ENCODE data around the gene SHPK.
"Not testable (repeated sequence)": the region's sequence is repeated elsewhere in the genome, so short reads cannot be mapped to it uniquely, and the experiment has no call there.

Gene SHPK

DNA sequence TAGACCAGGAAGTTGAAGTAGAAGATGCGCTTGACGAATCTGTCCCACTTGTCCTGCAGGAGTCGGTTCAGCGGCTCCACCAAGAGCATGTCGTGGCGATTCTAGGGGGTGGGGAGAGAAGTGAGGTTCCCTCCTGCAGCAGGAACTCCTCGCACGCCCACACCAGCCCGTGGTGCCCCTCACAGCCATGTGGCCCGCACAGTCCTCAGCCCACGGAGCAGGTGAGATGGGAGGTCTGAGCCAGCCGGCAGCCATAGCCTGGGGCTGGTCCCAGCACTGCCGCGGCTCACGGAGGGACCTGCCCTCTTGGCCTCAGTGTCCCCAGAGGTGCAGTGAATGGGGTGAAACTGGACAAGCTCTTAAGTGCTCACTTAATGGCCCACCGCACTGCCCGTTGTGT lies 50.2 kb downstream of the SHPK start:
- DNase-seq, result no peak

GRCh38 chr17:3583456-3583855 lies 52.6 kb downstream of the SHPK start:
- DNase-seq, result no peak

GRCh38 chr17:3582915-3583314 lies 53.1 kb downstream of the SHPK start:
- no peak for DNase-seq

- not testable (repeated sequence) for DNase-seq
These were observed 57.4 kb downstream of the SHPK start for GRCh38 chr17:3578667-3579066.

DNA sequence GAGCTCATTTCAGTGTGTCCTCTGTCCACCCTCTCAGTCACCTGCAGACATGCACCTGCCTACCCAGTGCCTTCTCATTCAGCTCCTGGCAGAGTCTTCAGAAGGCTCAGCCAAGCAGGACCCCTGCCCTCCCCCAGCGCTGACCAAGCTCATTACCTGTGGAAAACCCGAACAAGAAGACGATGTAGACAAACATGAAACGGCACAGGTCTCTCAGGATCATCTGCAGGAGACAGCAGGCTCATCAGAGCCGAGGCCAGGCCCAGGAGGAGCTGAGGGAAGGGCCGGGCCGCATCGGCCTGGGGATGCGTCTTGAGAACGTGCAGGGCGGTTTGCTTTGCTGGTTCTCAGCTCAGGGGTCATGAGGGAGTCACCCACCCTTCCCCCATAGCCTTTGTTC lies 59.1 kb downstream of the SHPK start:
- DNase-seq, result no peak

GRCh38 chr17:3575511-3575910 lies 60.5 kb downstream of the SHPK start:
- DNase-seq, result no peak

DNA sequence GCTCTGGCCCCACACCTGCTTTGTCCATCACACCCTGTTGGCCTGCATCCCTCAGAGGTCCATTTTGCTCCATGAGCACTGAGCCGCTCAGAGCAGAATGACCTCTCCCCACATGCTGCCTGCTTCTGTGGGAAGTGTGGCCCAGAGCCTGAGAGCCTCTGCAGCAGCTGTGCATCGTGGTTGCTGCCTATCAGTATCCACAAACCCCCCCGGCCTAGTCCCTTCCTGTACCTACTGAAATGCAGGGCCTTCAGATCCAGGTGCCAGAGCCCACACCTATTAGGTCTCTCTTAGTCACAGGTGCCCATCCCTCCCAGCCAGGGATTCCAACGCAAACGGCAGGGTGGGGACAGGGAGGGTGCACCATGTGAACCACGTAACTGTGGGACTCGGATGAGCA lies 61.8 kb downstream of the SHPK start:
- DNase-seq, result no peak

- no peak for DNase-seq
These were observed 62.6 kb downstream of the SHPK start for GRCh38 chr17:3573246-3574100.

DNA sequence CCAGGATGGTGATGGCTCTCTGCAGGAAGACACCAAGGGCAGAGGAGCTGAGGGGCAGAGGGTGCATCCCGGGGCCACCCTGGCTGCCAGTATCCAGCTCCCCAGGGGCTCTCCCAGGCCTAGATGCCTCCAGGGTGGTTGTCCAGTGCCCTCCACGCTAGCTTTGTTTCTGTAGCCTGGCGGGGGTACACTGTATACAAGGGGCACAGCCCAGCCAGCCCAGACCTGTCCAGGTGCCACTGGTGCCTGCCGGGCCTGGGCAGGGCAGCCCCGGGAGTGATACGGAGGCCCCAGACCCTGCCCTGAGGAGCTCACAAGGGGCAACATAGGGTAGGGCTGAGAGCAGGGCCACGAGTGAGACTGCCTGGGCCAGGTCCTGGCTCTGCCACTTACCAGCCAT lies 63.8 kb downstream of the SHPK start:
- DNase-seq, result no peak

DNA sequence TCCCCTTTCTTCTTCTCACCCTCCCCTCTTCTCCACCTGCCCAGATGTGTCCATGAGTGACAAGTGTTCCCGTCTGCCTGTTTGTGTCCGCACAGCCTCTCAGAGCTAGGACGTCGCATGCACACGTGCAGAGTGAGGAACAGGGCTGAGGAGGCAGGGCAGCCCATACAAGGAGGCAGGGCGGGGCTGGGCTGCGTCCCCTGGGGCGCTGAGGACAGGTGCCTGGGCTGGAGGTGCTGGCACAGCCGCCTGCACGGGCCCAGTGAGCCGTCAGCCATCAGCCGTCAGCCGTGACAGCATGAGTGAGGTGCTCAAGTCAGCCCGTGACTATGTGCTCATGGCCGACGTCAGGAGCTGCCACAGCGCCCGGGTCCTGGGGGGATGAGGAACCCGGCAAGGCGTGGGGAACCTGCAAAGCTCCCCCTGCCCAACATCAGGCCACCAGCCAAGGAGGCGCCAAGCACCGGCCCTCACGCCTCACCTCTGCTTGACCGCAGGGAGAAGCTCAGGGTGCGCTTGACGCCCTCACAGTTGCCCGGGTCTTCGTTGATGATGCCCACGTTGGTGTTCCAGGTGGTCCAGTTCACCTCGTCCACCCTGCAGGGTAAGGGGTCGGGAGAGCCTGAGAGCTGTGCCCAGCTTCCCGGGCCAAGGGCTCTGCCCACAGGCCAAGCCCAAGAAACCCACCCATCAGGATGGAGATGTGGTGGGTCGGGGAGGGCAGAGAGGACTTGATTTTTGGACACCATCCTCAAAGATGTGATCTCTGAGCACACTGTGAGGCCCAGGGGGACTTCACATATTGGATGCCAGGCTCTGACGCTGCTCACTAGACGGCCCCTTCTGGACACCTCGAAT lies 64.8 kb downstream of the SHPK start:
- DNase-seq, result no peak

- DNase-seq, result no peak
These were observed 66.4 kb downstream of the SHPK start for GRCh38 chr17:3569534-3570137.

DNA sequence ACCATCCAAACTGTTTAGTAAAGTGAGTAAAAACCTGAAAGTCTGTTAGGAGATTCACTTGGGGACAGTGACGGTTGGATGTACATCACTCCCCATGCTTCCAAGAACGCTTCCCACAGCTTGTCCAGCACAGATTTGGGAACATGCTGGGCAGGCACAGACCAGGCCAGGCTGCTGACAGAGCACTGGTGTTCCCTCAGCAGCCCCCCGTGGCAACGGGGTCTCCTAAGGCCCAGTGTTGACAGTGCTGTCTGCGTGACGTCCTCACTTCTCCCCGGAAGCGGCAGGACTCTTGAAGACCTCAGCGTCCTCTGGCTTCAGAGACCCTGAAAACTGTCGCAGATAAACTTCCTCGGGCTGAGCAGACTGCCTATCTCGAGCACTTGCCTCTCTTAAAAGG lies 69.5 kb downstream of the SHPK start:
- DNase-seq, result no peak

DNA sequence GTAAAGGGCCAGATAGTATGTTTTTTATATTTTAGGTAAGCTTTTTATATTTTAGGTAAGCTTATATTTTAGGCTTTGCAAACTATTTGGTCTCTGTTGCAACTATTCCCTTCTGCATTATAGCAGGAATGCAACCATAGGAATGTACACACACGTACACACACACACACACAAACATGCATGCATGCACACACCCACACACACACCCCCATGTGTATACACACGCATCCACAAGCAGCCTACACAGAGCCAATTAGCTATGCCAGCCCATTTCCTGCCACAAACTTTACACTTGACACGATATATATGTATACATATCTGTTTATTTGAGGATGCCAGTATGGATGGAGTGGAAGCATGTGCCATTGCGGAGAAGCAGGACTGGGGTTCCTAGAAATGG lies 70.9 kb downstream of the SHPK start:
- peak in 1 of 5 experiments; percentile 27 for DNase-seq

GRCh38 chr17:3564241-3564640 lies 71.8 kb downstream of the SHPK start:
- DNase-seq, result not testable (repeated sequence)

- no peak for DNase-seq
These were observed 76.8 kb downstream of the SHPK start for GRCh38 chr17:3559270-3559645.

DNA sequence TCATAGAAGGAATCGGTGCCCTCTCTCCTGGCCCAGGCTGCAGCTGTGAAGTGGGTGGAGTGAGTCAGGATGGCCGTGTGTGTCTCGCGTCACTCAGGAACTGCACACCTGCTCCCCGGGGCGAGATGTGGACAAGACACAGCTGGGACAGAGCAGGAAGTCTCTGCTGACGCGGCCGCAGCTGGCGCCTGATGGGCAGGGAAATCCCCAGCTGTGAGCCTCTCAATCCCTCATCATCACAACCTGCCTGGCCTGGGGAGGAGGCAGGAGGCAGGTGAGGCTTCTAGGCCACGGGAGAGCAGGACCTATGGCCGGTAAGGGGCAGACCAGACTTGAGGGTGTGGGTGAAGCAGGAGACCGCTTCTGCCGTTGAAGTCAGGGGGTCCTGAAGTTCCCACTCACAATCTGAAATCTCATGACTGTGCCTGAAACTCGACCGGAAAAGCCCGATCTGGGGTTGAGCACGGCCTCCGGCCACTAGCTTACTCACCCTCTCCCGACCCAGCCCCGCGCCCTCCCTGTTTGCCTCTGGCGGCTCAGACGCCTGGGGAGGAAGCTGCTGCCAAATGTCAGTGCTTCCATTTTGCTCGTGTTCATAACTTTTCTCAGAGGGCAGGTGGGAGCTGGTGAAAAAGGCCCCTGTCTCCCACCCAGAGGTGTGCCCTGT lies 77.3 kb downstream of the SHPK start:
- DNase-seq, result peak; percentile 15 to 67 (median 24)
